Measurements from ENCODE around the gene MAGI2. TPM values are rescaled to one million over a fixed set of nuclear protein-coding genes. Genes with fewer than 3 reads are reported as not detected.

Gene MAGI2
- polyA plus RNA-seq, 3 donors = 0.03 to 0.11 TPM; not detected in 1

- intact Hi-C loops (cut with micrococcal nuclease) = no loop called here
- peaks cover 0 to 3% (median 0%) of the 10 kb centered on the region in 7 donors for H3K9me3 Mint-ChIP-seq
- H3K9me3 ChIP-seq (replicated peaks in 1 of 2; ENCODE audit: control insufficient read depth in 1 of 2, insufficient read depth in 1 of 2, low read length in 2 of 2) = no peaks in the 10 kb centered on the region
- H3K4me3 Mint-ChIP-seq = no peak overlapping the region
- no peak overlapping the region for H2AFZ ChIP-seq (ENCODE audit: insufficient read depth, low read depth, low read length, poor library complexity, severe bottlenecking)
- TF ChIP-seq, protein P1, sequence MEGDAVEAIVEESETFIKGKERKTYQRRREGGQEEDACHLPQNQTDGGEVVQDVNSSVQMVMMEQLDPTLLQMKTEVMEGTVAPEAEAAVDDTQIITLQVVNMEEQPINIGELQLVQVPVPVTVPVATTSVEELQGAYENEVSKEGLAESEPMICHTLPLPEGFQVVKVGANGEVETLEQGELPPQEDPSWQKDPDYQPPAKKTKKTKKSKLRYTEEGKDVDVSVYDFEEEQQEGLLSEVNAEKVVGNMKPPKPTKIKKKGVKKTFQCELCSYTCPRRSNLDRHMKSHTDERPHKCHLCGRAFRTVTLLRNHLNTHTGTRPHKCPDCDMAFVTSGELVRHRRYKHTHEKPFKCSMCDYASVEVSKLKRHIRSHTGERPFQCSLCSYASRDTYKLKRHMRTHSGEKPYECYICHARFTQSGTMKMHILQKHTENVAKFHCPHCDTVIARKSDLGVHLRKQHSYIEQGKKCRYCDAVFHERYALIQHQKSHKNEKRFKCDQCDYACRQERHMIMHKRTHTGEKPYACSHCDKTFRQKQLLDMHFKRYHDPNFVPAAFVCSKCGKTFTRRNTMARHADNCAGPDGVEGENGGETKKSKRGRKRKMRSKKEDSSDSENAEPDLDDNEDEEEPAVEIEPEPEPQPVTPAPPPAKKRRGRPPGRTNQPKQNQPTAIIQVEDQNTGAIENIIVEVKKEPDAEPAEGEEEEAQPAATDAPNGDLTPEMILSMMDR (IDR thresholded peaks at IDR 0.05) = no peak
- H3K27me3 ChIP-seq (ENCODE audit: control insufficient read depth in 2 of 2, insufficient read depth in 2 of 2, low read length in 2 of 2) = peaks cover 0 to 4% of the 10 kb centered on the region in 2 donors
- no peak overlapping the region for H3K4me3 ChIP-seq (replicated peaks in 1 of 3; ENCODE audit: low read depth in 2 of 3, low read length in 3 of 3)
- H3K36me3 Mint-ChIP-seq = no peaks in the 10 kb centered on the region
- peaks cover 3% of the 10 kb centered on the region for H3K4me1 Mint-ChIP-seq
- no peaks in the 10 kb centered on the region for H3K36me3 ChIP-seq (replicated peaks in 1 of 2; ENCODE audit: control insufficient read depth in 1 of 2, insufficient read depth in 2 of 2, low read length in 2 of 2)
- WGBS (ENCODE audit: insufficient coverage) = no CpG with 5 or more reads among the region's 2 CpGs
- no peak overlapping the region for H3K27ac ChIP-seq (ENCODE audit: low read depth in 1 of 2, low read length in 2 of 2)
- H3K27me3 Mint-ChIP-seq (ENCODE audit: low read depth in 3 of 3) = peaks cover 0 to 13% (median 10%) of the 10 kb centered on the region in 3 donors
- H4K20me1 ChIP-seq (ENCODE audit: insufficient read depth, low read length) = no peaks in the 10 kb centered on the region
- no peaks in the 10 kb centered on the region for H3K4me1 ChIP-seq (ENCODE audit: control insufficient read depth in 1 of 2, insufficient read depth in 2 of 2, low read length in 2 of 2)
- H3K9ac ChIP-seq (ENCODE audit: insufficient read depth, low read length, poor library complexity, severe bottlenecking) = no peak overlapping the region
- no peaks in the 10 kb centered on the region for H3K79me2 ChIP-seq (ENCODE audit: insufficient read depth, low read length)
- no peak overlapping the region for H3K4me2 ChIP-seq (replicated peaks; ENCODE audit: extremely low read depth, low read length, poor library complexity, severe bottlenecking)
- H3K27ac Mint-ChIP-seq = no peak overlapping the region
- no peak for DNase-seq
These were observed 1410.3 kb downstream of the MAGI2 start for GRCh38 chr7:78043159-78043558.

DNA sequence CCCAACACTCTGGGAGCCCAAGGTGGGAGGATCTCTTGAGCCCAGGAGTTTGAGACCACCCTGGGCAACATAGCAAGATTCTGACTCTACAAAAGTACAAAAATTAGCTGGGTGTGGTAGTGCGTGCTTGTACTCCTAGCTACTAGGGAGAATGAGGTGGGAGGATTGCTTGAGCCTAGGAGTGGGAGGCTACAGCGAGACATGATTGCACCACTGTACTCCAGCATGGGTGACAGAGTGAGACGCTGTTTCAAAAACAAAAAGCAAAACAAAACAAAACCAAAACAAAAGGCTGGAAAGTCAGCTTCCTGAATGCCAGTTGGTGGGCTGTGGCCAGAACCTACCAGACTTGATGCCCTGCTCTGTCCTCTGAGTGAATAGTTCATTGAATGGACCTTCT, 1412.0 kb downstream of the MAGI2 start:
- no CpG with 5 or more reads among the region's 3 CpGs for WGBS (ENCODE audit: insufficient coverage)
- no peak overlapping the region for H3K4me3 Mint-ChIP-seq

More for the DNA sequence above, 1412.0 kb downstream of the MAGI2 start:
- H3K4me3 ChIP-seq (replicated peaks in 1 of 3; ENCODE audit: low read depth in 2 of 3, low read length in 3 of 3) = no peak overlapping the region
- no peaks in the 10 kb centered on the region for H3K36me3 Mint-ChIP-seq
- no peaks in the 10 kb centered on the region for H3K9me3 ChIP-seq (replicated peaks in 1 of 2; ENCODE audit: control insufficient read depth in 1 of 2, insufficient read depth in 1 of 2, low read length in 2 of 2)
- no peaks in the 10 kb centered on the region for H3K4me1 ChIP-seq (ENCODE audit: control insufficient read depth in 1 of 2, insufficient read depth in 2 of 2, low read length in 2 of 2)
- no peak overlapping the region for H3K27ac Mint-ChIP-seq
- H3K9ac ChIP-seq (ENCODE audit: insufficient read depth, low read length, poor library complexity, severe bottlenecking) = no peak overlapping the region
- H3K4me2 ChIP-seq (replicated peaks; ENCODE audit: extremely low read depth, low read length, poor library complexity, severe bottlenecking) = no peak overlapping the region
- H2AFZ ChIP-seq (ENCODE audit: insufficient read depth, low read depth, low read length, poor library complexity, severe bottlenecking) = no peak overlapping the region
- intact Hi-C loops (cut with micrococcal nuclease) = no loop called here
- H3K27me3 Mint-ChIP-seq (ENCODE audit: low read depth in 3 of 3) = peaks cover 0 to 15% (median 10%) of the 10 kb centered on the region in 3 donors
- peaks cover 0 to 4% of the 10 kb centered on the region in 2 donors for H3K27me3 ChIP-seq (ENCODE audit: control insufficient read depth in 2 of 2, insufficient read depth in 2 of 2, low read length in 2 of 2)
- no peaks in the 10 kb centered on the region for H4K20me1 ChIP-seq (ENCODE audit: insufficient read depth, low read length)
- no peak for DNase-seq
- H3K4me1 Mint-ChIP-seq = peaks cover 3% of the 10 kb centered on the region
- no peaks in the 10 kb centered on the region for H3K9me3 Mint-ChIP-seq
- H3K36me3 ChIP-seq (replicated peaks in 1 of 2; ENCODE audit: control insufficient read depth in 1 of 2, insufficient read depth in 2 of 2, low read length in 2 of 2) = no peaks in the 10 kb centered on the region
- no peak overlapping the region for H3K27ac ChIP-seq (ENCODE audit: low read depth in 1 of 2, low read length in 2 of 2)
- TF ChIP-seq, protein P1 (IDR thresholded peaks at IDR 0.05) = no peak
- H3K79me2 ChIP-seq (ENCODE audit: insufficient read depth, low read length) = no peaks in the 10 kb centered on the region

Data from CD14-positive monocyte (primary cell).